HG02840 (cell line): ENCODE results near the gene SSBP3.
"Not testable (repeated sequence)": the region's sequence is repeated elsewhere in the genome, so short reads cannot be mapped to it uniquely, and the experiment has no call there.

Source experiments
- ATAC-seq: cut with Tn5 transposase; IDR thresholded peaks from one replicate; pipeline ENCODE4 v1.9.1; 2021; ENCODE audit warnings: mild to moderate bottlenecking, moderate library complexity, moderate number of reproducible peaks; ENCODE audit not compliant: unreplicated experiment, low FRiP score

SSBP3 gene

DNA sequence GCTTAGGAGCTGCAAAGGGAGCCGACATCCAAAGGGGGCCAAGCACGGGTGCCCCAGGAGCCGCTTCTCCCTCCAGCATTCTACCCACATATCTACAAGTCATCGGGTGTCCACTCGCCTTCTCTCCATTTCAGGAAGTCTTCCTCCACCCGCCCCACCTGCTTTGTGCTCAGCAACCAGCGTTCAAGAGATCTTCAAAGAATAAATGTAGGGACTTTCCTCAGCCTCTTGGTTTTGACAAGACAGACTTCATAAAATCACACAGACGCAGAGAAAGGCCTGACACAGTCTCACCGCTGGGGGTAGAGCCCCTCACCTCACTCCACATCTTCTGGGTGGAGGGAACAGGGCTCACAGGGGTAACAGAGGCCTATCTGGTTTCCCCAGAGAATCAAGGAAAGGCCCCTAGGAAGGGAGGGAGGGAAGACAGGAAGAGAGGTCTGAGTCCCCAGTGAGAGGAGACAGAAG is 49.5 kb downstream of the SSBP3 start:
- no peak for ATAC-seq

GRCh38 chr1:54355931-54356679 is 50.1 kb downstream of the SSBP3 start:
- ATAC-seq = no peak

DNA sequence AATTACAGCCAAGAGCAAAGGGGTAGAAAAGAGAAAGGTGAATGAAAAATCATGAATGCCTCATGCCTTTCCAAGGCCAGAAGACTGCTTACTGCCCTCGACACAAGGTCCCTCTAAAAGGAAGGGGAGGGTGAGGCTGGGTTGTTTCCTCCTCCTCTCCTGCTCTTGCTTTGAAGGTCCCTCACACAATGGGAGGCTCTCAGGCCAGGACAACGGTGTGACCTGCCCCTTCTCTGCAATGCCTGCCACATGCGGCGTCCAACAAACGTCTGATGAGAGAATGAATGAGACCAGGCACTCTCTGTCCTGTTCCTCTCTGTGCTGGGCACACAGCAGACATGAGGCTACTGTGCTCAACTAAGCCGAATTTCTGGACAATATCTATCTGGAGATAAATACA is 51.3 kb downstream of the SSBP3 start:
- no peak for ATAC-seq

GRCh38 chr1:54353959-54354358 is 52.2 kb downstream of the SSBP3 start:
- ATAC-seq = no peak

DNA sequence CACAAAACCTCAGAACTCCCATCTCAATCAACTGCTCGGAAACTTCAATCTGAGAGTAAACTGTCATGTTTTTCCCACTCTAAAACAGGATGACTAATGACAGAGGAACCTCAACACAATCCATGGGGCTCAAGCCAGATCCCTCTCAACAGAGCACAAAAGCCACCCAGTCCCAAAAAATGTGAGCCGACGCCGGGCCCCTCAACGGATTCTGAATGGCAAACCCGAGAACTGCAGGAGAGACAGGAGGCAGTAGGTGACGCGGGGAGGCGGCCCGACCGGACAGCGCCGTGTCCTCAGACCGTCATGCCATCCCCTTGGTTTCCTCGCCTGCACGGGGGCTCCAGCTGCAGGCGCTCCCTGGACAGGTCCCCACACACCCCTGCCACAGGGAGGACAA is 53.4 kb downstream of the SSBP3 start:
- no peak for ATAC-seq

DNA sequence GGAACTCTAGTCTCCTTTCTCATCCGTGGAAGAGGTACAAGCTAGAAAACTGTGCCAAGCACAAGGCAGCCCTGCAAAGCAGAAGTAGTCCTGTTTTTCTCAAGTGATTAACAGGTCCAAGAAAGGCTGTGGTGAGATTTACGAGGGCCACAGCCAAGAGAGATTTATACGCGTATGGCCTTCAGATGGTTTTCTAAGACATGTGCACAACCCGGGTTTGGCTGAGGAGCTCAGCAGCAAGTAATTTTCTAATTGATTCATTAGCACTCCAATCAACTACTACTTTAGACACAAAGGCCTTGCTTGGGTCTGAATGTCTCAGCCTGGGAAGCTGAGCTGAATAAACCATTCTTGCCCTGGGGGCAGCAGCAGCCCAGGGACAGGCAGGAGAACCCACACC is 55.8 kb downstream of the SSBP3 start:
- no peak for ATAC-seq

- ATAC-seq = no peak
Measured at GRCh38 chr1:54348700-54349021, 57.5 kb downstream of the SSBP3 start.

DNA sequence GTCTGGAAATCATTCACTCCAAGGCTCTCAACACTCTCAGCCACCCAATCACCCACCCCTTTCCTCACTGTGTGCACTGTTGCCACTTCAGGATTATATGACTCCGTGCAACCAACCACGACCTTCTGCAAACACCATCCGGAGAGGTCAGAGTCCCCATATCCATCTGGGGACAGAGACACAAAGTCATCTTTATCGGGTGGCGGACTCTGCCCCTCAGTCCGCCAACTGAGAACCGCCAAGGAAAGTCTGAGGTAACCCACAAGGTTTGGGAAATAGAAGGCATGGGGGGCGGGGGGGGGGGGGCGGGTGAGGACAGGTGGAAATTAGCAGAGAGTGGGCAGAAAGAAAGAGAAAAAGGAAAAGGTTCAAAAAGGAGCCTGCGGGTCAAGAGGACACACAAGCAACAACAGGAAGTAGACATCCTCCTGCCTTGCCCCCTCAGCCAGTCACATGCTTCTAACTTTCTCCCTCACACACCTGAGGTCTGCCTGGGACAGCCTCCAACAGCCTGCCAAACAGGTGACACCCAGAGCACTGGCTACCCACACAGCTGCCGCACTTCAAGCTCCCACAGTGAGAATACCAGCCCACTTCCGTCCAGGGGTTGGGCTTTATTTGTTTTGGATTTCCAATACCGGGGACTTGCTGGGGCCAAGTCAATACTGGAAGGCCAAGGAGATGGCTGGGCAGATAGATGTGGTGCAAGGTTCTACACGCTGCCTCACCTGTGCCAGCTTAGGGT is 58.1 kb downstream of the SSBP3 start:
- ATAC-seq = no peak

GRCh38 chr1:54347261-54347954 is 58.8 kb downstream of the SSBP3 start:
- ATAC-seq = no peak

GRCh38 chr1:54345548-54345947 is 60.6 kb downstream of the SSBP3 start:
- not testable (repeated sequence) for ATAC-seq

DNA sequence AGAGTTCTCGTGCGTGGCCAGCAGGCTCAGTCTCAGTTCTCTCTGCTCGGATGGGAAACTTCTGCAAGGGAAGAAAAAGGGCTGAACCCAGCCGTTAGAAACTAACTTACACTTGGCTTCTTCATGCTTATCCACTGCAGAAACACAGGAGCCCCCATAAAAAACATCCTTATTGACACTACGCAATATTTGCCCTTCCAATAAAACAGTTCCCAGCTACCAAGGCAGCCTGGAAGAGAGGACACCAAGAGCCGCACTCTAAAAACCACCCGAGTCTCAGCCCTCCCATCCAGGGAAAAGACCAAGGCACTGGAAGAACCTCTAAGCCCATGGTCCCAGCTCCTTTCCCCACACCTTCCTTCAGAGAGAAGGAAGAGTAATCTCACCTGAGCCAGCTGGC is 61.1 kb downstream of the SSBP3 start:
- no peak for ATAC-seq

DNA sequence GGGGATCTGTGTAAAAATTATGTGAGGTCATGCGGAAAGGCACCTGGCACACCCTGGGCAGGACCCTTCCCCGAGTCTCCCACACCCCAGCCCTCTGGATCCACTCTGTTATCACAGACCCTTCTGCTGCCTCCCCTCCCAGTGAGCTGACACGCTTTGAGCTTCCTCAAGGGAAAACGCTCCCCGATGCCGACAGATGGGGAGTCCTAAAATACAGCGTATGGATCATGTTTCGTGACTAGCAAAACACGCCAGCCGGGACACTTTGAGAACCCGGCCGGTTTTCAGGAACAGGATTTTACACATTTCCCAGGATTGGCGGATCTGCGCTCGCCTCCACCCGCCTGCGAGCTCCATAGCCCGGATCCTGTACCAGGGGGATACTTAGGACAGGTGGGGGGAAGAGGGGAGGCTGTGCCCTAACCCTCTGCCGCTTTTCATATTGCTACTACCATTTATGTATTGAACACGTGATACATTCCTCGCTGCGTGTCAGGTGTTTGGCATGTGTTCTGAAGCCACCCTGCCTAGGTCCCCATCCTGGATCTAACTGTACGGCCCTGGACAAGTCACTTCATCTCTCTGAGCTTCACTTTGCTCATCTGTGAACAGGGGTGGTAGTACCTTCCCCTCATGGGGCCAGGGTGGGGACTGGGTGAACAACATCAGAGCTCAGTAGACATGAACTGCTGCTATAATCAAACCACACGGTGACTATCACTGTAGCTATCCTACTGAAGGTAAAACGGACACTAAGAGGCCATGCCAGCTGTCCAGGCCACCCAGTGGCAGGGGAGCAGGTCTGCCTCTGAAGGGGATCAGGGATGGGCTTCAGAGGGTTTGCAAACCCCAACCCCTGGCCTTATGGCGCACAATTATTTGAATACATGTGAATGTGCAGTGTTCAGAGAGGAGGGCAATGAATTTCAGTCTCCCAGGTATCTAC is 63.2 kb downstream of the SSBP3 start:
- ATAC-seq = no peak

DNA sequence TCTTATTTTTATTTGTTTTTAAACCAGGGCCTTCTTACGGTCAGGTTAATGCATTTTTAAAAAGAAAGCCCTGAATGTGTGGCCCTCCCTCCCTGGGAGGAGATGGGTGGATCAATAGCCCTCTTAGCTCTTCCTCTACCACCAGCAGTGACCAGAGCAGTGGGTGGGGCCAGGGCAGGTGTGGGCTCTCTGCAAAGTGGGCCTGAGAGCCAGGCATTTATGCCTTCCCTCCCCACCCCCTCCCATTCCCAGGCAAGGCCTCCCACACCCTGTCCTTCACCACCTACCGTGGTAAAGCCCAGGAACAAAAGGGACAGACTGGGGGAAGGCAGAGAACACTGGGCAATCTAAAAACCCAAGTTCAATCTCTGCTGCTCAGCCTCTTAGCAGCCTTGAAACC is 63.9 kb downstream of the SSBP3 start:
- no peak for ATAC-seq

GRCh38 chr1:54341763-54342162 is 64.4 kb downstream of the SSBP3 start:
- ATAC-seq = no peak

- no peak for ATAC-seq
Measured at GRCh38 chr1:54340878-54341277, 65.3 kb downstream of the SSBP3 start.

DNA sequence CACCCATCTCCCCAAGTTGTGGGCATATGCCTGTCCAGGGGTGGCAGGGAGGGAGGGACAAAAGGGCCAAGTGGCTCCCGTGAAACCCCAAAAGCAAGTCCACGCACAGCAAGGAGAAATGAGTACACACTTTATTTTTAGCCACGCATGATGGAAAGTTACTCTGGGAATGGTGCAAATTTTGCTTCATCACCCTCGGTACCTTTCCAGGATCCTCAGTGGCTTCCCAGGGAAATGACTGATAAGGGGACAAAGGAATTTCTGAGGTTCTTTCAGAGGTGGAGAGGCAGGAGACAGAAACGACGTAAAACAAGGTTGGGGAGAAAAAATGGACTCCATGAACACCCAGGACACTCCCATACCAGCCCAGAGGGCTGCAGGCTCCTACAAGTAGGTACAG is 65.8 kb downstream of the SSBP3 start:
- no peak for ATAC-seq

DNA sequence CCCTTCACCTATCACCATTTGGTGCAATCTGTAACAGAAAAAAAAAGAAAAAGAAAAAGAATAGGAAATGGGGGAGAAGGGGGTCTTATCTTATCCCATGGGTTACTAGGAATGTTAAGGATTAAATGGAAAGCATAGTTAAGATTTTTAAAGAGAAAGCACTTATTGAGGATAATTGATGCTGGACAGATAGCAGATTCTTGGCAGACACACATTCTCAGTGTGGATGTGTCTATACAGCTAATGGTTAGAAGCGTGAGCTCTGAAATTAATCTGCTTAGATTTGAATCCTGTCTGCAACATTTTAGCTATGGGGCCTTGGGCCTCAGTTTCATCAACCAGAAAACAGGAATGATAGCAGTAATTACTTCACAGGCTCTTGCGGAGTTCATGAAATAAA is 67.1 kb downstream of the SSBP3 start:
- ATAC-seq = no peak

GRCh38 chr1:54338464-54338863 is 67.7 kb downstream of the SSBP3 start:
- ATAC-seq = no peak

DNA sequence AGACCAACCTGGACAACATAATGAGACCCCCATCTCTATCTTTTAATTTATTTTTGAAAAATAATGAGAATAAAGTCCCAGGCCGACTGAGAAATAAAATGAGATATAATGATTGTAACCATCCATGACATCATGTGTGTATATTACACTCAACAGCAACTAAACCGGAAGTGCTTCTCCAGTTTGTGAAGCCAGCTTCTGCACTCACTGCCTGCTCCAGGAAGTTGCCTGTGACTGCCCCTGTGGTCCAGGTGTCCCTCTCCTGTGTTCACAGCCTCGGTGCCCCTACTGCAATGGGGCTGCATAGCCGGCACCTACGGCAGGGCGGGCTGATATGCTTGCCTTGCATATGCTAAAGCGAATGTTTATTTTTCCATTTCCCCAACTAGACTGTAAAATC is 68.3 kb downstream of the SSBP3 start:
- no peak for ATAC-seq

DNA sequence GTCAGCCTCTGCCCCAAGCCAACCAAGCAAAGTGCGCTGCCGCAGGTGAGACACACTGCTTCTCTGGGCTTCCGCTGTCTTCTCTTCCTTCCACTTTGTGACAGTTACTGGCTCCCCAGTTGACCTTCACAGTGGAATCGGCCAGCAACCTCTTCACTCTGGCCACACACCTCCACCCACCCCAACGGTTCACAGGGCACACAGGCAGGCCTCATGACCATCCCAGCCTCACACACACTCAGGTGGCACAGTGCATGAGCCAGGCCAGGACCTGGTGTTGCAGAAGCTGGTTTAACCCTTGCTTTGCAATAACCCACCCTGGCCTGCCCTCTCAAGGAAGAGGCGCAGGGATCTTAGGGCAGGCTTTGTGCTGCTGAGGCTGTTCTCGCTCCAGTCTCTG is 69.2 kb downstream of the SSBP3 start:
- no peak for ATAC-seq
